Activated CD4-positive, CD25-positive, alpha-beta regulatory T cell treated with anti-CD3 and anti-CD28 coated beads, Interleukin-2, amount 50 U/mL, for 72 hours (primary cell): ENCODE data around the gene SYCP2L.
"Not testable (repeated sequence)": the region's sequence is repeated elsewhere in the genome, so short reads cannot be mapped to it uniquely, and the experiment has no call there.

Source experiments
- DNase-seq: peaks from one replicate; pipeline ENCODE4 v3.0.0; 2021

The SYCP2L gene

DNA sequence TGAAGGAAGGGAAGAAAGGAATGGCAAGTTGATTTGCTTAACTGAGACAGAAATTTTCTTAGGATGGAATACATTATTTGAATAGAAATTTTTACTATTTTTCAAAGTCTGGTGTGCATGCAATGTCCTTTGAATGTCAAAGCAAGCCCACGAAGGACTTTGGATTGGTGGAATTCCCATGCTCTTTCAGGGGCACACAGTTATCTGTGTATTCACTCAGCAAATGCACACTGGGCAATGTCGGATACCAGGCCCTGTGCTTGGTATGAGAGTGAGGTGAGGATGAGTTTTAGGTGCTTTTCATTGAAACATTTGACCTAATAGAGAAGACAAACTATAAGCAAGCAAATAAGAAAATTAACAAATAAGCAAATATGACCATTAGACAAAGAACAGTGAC, 73.3 kb downstream of the SYCP2L start:
- no peak for DNase-seq

DNA sequence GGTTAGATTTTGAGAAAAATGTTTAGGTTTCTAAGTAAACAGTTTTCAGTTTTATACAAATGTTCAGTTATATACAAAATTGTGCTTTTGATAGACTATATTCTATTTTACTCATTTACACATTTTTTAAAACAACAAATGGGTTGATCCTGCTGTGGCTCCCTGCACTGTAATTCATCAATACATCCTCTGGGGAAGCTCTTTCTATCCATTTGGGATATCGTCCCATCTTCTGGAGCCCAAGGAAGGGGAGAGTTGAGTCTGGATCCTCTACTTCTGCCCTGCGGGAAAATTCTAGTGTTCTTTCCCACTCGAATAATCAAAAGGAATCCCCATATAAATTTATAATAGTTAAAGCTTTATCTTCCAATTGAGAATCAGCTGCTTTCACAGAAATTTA, 75.0 kb downstream of the SYCP2L start:
- DNase-seq, result no peak

DNA sequence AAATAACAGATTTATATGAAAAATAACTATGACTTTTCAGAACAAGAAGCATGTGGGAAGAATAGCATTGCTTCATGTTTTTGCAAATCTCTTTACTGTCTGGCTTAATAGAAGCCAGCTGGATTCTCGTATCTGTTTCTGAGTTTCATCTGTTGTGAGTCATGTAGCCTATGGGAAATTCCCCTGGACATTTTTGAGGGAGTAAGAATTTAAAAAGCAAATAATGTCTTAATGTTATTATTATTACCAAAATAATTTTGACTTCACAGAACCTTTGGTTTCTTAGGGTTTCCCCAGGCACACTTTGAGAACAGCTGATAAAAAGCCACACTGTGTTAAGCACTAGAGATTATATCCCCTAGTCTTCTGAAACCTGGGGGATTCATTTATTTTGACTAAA, 75.8 kb downstream of the SYCP2L start:
- DNase-seq, result no peak

DNA sequence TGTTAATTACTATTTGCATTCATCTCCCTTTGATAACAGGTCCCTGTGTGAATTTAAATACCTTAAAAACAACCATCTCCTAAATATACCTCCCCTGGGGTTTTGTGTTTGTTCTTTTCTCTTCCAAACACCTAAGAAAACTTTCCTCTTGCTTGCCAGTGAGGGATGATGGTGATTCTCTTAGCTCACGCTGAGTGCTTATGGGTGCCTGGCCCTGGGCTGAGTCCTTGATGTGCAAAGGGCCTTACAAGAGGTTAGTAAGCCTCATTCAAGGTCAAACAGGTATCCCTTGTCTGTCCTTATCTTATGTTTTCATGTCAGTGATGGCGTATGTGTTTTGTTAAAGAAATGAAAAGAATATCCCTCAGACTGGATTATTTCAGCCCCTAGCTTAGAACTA, 76.3 kb downstream of the SYCP2L start:
- no peak for DNase-seq

DNA sequence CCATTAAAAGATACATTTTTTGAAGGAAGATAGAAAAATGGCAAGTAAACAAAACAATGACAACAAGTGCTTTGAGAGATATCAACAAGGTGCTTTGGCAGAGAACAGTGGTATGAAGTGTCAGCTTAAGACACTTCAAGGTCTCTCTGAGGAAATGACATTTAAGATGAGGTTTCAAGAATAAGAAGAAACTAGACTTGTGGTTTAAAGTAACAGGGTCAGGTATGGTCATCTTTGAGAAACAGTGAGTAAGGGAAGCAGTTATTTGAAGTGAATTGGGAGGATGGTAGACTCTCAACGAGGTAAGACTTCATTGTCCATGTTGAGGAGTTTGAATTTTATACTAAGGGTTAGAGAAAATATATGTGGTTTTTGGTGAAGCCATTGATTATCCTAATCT, 77.8 kb downstream of the SYCP2L start:
- no peak for DNase-seq

DNA sequence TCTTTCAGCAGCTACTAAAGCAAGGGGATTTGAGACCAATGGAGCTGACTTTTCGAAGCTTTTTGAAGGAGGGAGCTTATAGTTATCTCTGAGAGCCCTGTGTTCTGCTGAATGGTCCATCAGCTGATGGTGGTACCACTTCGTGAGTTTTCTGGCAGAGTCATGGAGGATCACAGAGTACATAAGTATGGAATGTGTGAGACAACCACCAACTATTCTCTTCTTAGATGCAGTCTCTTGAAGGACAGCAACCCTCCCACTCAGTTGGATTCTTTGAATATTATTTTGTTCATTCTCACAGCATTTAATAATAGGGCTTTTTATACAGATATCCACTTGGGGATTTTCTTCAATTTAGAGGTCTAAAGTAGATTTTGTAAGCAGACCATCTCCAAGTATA, 81.9 kb downstream of the SYCP2L start:
- no peak for DNase-seq

DNA sequence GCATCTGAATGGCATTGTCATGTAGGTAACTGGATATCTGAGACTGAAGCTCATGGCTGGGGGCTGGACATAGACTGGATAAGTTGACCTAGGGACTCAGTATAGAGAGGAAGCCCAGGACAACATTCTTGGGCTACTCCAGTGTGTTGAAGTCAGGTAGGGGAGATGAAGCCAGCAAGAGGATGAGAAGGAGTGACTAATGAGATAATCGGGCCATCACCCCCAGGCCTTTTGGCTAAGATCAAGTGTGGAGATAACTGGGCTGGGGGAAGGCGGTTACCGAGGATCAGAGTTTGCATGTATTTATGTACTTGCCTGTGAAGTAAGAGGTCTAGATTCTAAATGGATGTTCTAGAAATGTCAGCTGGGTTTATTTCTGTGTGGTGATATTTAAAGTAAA, 83.9 kb downstream of the SYCP2L start:
- DNase-seq, result no peak

DNA sequence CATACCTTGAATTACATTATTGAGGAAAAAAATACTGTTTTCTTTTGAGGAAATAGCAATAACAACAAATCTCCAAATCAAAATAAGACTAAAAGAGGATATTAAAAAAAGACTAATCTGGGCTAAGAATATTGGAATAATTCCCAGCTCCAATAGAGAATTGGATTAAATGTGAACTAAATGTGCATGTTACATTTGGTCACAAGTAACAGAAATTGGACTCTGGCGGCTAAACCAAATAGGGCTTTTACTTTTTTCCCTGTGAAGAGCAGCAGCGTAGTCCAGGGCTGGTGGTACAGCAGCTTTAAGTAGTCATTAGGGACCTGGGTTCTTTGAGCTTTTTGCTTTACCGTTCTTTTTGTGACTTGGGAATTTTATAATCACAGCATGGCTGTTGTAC, 85.3 kb downstream of the SYCP2L start:
- no peak for DNase-seq

DNA sequence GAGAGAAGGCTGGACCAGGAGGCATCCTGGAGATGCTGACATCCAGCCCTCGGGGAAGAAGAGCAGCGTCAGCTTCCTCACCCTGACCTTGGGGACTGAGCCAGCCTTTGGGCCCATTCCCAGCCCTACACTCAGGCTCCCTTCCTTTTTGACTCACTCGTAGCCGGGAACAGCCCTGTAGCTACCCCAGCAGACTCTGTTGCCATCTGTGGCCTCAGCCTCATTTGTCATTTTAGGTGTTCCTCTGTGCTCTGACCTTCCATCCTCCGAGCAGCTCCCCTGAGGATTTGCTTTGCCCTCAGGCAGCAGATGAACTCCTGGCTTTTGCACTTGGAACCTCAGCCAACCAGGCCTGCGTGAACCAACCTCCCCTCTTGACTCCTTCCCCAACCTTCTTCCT, 89.7 kb downstream of the SYCP2L start:
- DNase-seq, result no peak

DNA sequence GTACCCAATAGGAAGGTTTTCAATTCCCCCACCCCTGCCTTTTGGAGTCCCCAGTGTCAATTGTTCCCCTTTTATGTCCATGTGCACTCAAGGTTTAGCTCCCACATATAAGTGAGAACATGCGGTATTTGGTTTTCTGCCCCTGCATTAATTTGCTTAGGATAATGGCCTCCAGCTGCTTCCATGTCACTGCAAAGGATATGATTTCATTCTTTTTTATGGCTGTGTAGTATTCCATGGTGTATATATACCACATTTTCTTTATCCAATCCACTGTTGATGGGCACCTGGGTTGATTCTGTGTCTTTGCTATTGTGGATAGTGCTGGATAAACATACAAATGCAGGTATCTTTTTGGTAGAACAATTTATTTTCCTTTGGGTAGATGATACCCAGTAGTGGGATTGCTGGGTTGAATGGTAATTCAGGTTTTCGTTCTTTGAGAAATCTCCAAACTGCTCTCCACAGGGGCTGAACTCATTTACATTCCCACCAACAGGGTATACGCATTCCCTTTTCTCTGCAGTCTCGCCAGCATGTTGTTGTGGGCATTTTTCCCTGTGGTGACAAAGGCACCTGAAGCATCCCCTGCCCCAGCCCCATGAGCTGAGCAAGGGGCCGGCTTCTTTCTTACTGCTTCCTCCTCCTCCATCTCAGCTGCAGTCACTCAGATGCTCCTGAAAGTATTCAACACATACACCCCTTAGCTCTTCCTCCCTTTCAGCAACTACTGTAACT, 90.5 kb downstream of the SYCP2L start:
- no peak for DNase-seq

DNA sequence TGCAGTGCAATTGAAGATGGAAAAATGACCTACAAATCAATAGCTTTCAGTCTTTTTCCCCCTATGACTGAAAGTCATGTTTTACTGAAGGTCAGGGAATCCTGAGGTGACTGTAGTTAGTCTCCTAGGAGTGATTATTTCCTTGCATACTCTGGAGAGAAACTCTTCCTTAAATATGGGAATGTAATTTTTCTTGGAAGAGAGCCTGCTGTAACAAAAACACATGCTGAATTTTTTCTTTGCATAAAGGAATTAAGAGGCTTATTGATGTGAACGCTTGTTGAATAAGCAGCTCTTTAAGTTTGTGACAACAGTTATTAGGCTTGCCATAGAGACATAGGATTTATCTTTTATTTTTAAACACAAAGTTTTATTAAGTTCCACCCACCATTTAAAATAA, 92.8 kb downstream of the SYCP2L start:
- DNase-seq, result no peak

DNA sequence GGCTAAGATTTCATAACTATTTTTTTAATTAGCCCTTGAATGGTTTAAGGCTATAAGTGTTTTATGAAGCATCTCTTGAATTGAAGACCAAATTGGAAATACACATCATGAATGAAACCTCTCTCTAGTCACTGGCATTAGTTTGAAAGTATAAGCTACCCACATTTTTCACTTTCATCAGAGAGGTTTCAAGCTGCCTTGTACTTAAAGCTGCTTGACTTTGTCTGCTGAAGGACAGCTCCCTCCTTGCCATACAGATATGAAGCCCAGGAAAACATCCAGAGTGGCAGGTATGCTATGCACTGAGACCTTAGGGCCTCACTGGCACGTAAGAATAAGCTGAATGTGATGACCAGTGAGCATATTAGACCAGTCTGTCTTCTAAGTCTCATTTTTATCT, 94.6 kb downstream of the SYCP2L start:
- no peak for DNase-seq

DNA sequence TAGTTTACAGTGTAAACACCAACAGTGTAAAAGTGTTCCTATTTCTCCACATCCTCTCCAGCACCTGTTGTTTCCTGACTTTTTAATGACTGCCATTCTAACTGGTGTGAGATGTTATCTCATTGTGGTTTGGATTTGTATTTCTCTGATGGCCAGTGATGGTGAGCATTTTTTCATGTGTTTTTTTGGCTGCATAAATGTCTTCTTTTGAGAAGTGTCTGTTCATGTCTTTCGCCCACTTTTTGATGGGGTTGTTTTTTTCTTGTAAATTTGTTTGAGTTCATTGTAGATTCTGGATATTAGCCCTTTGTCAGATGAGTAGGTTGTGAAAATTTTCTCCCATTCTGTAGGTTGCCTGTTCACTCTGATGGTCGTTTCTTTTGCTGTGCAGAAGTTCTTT, 98.1 kb downstream of the SYCP2L start:
- DNase-seq, result not testable (repeated sequence)

DNA sequence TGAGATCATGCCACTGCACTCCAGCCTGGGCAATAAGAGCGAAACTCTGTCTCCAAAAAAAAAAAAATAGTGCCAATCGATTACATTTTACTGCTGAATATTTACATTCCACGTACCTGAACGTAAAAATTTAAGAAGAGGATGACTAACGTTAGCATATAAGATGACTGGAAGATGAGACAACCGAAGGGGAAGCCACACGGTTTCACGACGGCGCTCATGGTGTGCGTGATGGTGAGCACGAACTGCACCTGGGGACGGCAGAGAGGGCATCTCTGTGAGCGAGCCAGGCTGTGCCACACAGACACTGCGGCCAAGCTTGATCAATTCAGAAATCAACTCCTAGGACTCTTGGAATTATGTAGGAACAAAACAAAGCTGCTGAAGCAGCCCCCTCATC, 102.7 kb downstream of the SYCP2L start:
- DNase-seq, result no peak

DNA sequence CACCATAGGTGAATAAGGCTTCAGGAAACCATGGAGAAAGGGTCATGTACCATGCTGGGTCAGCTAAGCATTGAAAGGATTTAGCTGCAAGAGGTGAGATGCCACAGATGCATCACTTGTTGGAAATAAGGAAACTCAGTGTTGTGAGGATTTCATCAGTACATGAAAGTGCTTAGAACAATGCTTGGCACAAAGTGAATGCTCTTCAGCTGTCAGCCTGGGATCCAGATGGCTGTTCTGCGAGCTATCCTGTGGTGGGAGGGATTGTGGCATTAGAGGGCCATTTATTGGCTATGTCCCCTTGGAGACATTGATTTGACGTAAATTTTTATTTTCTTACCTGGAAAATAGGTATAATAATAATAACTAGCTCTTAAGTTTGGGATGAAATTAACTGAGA, 104.3 kb downstream of the SYCP2L start:
- DNase-seq, result no peak

DNA sequence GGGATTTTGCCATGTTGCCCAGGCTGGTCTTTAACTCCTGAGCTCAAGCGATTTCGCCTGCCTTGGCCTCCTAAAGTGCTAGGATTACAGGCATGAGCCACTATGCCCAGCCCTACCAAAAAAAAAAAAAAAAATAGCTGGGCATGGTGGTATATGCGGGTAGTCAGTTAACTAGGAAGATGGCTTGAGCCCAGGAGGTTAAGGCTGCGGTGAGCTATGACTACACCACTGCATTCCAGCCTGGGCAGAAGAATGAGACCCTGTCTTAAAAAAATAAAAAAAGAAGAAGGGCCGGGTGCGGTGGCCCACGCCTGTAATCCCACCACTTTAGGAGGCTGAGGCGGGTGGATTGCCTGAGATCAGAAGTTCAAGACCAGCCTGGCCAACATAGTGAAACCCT, 107.0 kb downstream of the SYCP2L start:
- no peak for DNase-seq

DNA sequence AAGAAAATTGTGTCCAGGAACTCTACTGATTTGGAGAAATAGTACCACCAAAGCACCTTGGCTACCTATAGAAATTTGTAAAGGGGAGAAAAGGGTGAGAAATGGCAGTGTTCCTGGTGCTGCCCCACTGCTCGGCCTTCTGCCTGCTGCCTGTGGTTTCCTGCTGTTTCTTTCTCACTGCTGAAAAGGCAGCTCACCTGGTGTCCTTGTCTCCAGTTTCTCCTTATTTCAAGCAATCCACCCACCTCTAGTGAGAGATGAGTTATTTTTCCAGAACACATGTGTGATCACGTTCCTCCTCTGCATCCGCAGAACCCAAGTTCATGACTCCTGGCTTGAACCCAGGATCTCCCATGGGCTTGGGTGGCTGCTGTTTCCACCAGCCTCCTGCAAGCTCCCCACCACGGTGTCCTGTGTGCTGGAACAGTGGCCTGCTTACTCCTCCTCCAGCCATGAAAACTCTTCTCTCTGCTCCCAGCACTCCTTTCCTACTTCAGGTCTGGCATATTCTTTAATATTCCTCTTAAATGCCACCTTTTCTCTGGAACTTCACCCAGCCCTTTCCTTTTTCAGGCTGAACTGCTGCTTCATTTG, 108.4 kb downstream of the SYCP2L start:
- DNase-seq, result no peak

DNA sequence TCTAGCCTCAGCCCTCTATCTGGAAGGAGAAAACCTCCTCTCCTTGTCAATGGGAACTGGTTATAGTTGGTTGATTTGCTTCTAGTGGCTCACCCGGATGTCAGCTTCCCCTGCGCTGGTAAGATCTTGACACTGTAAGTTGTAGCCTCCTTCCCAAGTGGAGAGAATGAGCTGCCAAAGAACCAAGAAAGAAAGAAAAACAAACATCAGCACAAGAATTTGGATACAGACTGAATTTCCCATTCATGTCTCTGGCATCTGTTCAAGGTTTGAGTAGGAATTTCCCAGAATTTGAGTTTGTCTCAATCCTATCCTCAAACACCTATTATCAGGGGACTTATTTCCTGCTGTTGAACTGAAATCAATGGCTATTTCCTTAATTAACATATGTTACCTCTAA, 113.1 kb downstream of the SYCP2L start:
- DNase-seq, result no peak

DNA sequence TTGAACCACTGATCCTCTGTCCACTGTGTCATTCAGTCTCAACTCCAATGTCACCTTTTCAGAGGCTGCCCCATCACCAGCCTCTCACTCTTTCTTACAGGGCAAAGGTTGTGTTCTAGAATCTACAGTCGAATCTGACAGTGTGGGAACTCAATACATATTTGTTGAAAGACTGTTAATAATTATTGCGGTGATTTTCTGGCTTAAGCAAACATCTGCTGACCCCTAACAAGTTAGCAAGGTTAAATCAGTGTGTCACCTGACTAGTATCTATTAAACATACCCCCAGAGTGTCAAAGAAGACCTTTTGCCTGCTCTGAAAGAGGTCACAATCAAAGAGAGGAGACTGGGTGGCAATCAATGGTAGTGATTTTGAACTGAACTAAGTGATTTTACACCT, 115.3 kb downstream of the SYCP2L start:
- DNase-seq, result no peak

DNA sequence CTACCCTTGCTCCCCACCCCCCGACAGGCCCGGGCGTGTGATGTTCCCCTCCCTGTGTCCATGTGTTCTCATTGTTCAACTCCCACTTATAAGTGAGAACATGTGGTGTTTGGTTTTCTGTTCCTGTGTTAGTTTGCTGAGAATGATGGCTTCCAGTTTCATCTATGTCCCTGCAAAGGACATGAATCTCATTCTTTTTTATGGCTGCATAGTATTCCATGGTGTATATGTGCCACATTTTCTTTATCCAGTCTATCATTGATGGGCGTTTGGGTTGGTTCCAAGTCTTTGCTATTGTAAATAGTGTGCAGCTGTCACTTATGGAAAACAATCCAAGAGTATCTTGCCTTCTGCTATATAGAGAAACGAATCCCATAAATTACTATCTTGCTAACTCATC, 116.4 kb downstream of the SYCP2L start:
- DNase-seq, result not testable (repeated sequence)

DNA sequence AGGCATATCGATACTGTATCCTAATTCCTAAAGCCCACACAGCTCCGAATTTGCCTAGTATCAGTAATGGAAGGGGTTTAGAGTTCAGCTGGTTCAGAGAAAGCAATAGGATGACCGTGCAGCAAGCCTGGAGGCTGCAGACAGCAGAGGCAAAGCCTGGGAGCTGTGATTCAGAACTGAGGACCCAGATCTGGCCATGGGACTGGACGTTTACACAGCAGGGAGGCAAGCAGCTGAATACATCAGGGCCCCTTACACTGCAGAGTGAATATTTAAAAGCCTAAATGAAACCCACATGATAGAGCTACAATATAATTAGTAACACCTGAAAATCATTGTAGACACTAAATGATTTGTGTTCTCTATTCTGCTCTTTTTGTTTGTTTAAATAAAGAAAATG, 119.2 kb downstream of the SYCP2L start:
- DNase-seq, result no peak

DNA sequence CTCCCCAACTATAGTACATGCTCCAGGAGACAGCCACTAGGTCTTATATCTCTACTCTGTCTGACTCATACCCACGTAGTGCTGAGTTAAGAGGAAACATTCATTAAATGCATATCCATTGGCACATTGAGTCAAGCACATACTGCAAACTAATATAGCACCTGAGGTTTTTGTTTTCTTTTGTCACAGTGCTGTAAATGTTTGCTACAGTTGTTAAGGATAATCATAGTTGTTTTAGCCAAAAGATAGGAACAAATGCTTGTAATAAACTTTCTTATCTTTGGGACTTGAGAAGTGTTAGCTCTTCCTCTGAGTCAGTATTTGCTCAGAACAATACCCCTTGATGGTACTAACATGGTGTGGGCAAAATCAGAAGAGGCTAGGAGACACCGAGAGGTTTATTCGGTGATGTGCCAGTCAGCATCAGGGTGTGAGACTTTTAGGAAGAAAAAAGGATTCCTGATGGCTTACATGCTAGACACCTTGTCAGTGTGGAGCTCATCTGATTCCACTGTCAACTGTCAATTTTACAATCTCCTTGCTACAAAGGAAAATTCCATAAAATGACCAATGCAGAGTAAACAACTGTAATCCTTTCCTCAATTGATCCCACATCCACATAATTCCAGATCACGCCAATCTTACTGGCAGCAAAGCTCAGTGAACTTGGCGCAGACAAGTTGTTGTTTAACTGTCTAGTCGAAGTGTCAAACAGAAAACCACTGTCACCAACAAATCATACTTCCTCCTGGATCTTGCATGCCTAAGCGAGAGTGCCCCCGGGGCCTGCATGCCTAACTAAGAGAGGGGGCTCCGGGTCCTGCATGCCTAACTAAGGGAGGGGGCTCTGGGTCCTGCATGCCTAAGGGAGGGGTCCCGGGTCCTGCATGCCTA, 121.1 kb downstream of the SYCP2L start:
- no peak for DNase-seq

DNA sequence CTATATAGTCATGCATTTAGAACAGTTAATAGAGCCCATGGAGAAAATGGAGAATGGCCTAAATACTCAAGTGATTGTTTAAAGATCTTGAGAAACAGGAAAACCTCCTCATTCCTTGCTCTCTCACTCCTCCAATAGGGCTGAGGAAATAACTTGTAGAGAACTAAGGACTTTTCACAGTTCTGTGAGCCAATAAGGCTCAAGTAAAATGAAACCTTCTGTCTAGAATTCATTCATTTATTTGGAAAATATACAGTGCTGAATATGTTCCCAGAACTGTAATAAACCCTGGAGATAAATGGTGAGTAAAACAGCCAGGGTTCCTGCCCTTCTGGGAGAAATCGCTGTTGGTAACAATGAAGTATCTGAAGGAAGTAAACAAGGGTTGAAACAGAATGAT, 122.0 kb downstream of the SYCP2L start:
- DNase-seq, result no peak

DNA sequence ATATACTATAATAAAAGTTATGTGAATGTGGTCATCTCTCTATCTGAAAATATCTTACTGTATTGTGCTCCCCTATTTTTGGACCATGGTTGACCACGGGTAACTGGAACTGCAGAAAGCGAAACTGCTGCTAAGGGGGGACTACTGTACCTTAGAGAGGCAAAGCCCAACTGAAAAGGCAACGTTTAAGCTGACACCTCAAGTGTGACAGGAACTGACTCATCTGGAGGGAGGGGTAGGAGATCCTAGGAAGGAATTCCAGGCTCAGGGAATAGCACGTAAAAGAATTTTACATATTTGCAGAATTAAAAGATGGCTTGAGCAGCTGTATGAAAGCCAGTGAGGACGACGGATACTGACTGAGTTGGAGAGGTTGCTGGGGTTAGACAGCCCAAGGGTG, 122.5 kb downstream of the SYCP2L start:
- no peak for DNase-seq
